ENCODE results near the gene BRF1. TPM values are rescaled to one million over a fixed set of nuclear protein-coding genes. Genes with fewer than 3 reads are reported as not detected.

Gene BRF1
- total and polyA plus RNA-seq, 2 experiments from 2014 or later, result 23.6 to 35.9 TPM

DNA sequence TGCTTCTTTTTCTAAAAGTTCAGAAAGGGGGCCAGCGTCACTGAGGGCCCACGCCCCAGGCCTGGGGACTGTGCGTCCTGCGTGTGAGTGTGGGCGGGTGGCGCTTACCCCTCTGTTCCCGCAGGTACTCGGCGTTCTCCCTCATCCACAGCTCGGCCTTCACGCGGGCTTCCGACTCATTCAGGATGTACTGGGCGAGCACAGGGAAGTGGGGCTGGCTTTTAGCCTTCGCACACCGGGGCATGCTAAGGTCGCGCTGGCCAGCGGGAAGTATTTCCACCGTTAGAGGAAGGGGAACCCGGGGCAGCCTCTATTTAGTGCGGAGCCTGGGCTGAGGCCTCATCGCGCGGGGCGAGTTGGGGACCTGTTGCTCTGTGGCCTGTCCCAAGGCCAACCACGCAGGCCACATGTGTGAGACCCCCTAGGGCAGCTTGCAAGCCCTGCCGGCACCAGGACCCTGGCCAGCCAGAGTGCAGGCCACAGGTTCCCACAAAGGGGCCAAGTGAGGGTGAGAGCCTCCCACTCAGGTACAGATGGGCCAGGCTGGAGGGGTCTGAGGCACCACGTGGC lies 81.7 kb downstream of the BRF1 start:
- 96% methylated on average over 27 of the region's 29 CpGs for WGBS (ENCODE audit: low lambda C conversion rate, missing lambda C conversion rate)
- Histone ChIP-seq H3K27me3 (no peaks in the 10 kb centered on the region), H3K36me3 (replicated peaks; ENCODE audit: insufficient read depth, low read depth) (no peaks in the 10 kb centered on the region), H3K9me3 (ENCODE audit: low read depth) (no peaks in the 10 kb centered on the region), H3K4me1 (ENCODE audit: insufficient read depth) (no peaks in the 10 kb centered on the region), H3K9me2 (replicated peaks; ENCODE audit: insufficient read depth) (no peaks in the 10 kb centered on the region), H3K27ac (no peak overlapping the region), H3K79me2 (no peaks in the 10 kb centered on the region), H4K20me1 (ENCODE audit: insufficient read depth, poor library complexity, severe bottlenecking) (no peaks in the 10 kb centered on the region), H2AFZ (no peak overlapping the region), H3K4me2 (no peak overlapping the region), H3K4me3 (no peak overlapping the region)
- DNase-seq (ENCODE audit: low spot score), result no peak
- TF ChIP-seq EZH2phosphoT487 (IDR thresholded peaks at IDR 0.05; ENCODE audit: low read depth, severe bottlenecking, unreplicated experiment) (no peak), EZH2 (IDR thresholded peaks at IDR 0.05; ENCODE audit: borderline replicate concordance) (no peak)
- TF ChIP-seq, protein P1, sequence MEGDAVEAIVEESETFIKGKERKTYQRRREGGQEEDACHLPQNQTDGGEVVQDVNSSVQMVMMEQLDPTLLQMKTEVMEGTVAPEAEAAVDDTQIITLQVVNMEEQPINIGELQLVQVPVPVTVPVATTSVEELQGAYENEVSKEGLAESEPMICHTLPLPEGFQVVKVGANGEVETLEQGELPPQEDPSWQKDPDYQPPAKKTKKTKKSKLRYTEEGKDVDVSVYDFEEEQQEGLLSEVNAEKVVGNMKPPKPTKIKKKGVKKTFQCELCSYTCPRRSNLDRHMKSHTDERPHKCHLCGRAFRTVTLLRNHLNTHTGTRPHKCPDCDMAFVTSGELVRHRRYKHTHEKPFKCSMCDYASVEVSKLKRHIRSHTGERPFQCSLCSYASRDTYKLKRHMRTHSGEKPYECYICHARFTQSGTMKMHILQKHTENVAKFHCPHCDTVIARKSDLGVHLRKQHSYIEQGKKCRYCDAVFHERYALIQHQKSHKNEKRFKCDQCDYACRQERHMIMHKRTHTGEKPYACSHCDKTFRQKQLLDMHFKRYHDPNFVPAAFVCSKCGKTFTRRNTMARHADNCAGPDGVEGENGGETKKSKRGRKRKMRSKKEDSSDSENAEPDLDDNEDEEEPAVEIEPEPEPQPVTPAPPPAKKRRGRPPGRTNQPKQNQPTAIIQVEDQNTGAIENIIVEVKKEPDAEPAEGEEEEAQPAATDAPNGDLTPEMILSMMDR (IDR thresholded peaks at IDR 0.05; ENCODE audit: poor library complexity), result no peak

DNA sequence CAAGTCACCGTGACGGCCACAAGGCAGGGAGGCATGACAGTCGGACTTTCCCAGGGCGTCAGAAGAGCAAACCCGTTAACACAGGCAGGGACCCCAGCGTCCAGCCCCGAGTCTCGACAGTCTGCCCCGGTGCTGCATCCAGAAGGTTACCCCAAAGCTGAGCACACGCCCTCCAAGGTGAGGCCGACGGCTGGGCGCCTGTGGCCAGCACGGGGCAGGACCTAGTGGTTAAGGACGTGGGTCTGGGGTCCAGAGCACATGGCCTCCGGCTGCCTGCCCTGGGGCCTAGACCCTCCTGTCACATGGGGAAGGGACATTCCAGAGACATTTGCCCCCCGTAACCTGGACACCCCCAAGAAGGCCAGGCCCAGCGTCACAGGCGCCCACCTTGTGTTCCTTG lies 82.2 kb downstream of the BRF1 start:
- Histone ChIP-seq H3K9me3 (ENCODE audit: low read depth) (no peaks in the 10 kb centered on the region), H3K27ac (no peak overlapping the region), H3K36me3 (replicated peaks; ENCODE audit: insufficient read depth, low read depth) (no peaks in the 10 kb centered on the region), H3K9me2 (replicated peaks; ENCODE audit: insufficient read depth) (no peaks in the 10 kb centered on the region), H4K20me1 (ENCODE audit: insufficient read depth, poor library complexity, severe bottlenecking) (no peaks in the 10 kb centered on the region), H3K27me3 (no peaks in the 10 kb centered on the region), H3K4me2 (no peak overlapping the region), H3K79me2 (no peaks in the 10 kb centered on the region), H2AFZ (no peak overlapping the region), H3K4me3 (no peak overlapping the region), H3K4me1 (ENCODE audit: insufficient read depth) (no peaks in the 10 kb centered on the region)
- no peak for DNase-seq (ENCODE audit: low spot score)
- WGBS (ENCODE audit: low lambda C conversion rate, missing lambda C conversion rate), result 99% methylated on average over 19 of the region's 19 CpGs
- TF ChIP-seq EZH2phosphoT487 (IDR thresholded peaks at IDR 0.05; ENCODE audit: low read depth, severe bottlenecking, unreplicated experiment), result no peak
- TF ChIP-seq, protein P1 (IDR thresholded peaks at IDR 0.05; ENCODE audit: poor library complexity), result no peak
- TF ChIP-seq EZH2 (IDR thresholded peaks at IDR 0.05; ENCODE audit: borderline replicate concordance), result no peak

DNA sequence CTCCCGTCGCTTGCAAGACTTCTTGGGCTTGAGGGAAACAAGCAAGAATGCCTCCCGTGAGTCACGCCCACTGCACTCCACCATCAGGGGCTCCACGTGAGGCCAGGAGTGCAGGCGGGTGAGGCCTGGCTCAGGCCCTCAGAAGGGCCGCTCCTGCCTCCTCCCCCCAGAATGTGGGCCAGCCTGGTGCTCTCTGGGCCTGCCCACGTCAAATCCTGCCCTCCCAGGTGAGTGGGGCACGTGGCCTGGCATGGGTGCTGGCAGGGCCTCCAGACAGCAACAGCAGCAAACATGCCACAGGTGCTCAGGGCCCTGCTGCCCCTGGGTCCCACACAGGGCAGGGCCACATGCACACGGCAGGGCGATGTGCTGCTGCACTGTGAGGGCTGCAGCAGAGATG lies 83.0 kb downstream of the BRF1 start:
- no peaks in the 10 kb centered on the region for H3K36me3 ChIP-seq (replicated peaks; ENCODE audit: insufficient read depth, low read depth)
- 93% methylated on average over 11 of the region's 11 CpGs for WGBS (ENCODE audit: low lambda C conversion rate, missing lambda C conversion rate)

More for the DNA sequence above, 83.0 kb downstream of the BRF1 start:
- H3K9me2 ChIP-seq (replicated peaks; ENCODE audit: insufficient read depth), result no peaks in the 10 kb centered on the region
- no peaks in the 10 kb centered on the region for H3K79me2 ChIP-seq
- H3K4me3 ChIP-seq, result no peak overlapping the region
- no peaks in the 10 kb centered on the region for H3K27me3 ChIP-seq
- H2AFZ ChIP-seq, result no peak overlapping the region
- no peaks in the 10 kb centered on the region for H4K20me1 ChIP-seq (ENCODE audit: insufficient read depth, poor library complexity, severe bottlenecking)
- H3K27ac ChIP-seq, result no peak overlapping the region
- H3K4me2 ChIP-seq, result no peak overlapping the region
- no peak for DNase-seq (ENCODE audit: low spot score)
- TF ChIP-seq EZH2phosphoT487 (IDR thresholded peaks at IDR 0.05; ENCODE audit: low read depth, severe bottlenecking, unreplicated experiment) (no peak), EZH2 (IDR thresholded peaks at IDR 0.05; ENCODE audit: borderline replicate concordance) (no peak)
- TF ChIP-seq, protein P1 (IDR thresholded peaks at IDR 0.05; ENCODE audit: poor library complexity), result no peak
- H3K9me3 ChIP-seq (ENCODE audit: low read depth), result no peaks in the 10 kb centered on the region
- no peaks in the 10 kb centered on the region for H3K4me1 ChIP-seq (ENCODE audit: insufficient read depth)

Data from hepatocyte (in vitro differentiated cells).